Psoas muscle (tissue), 8 donors: ENCODE results near the gene TIMP1. TPM values are rescaled to one million over a fixed set of nuclear protein-coding genes. Genes with fewer than 3 reads are reported as not detected.

Source experiments
- ATAC-seq, 4 donors: fragments of 200-7000 bp; cut with Tn5 transposase; one replicate each; pipeline ENCODE4 v1.9.1; 2020; ENCODE audit warnings: moderate library complexity in 3 of 4, mild to moderate bottlenecking in 2 of 4
- DNase-seq, 2 donors: peaks; one replicate each; pipeline ENCODE4 v3.0.0-alpha.2; 2020
- H3K27ac ChIP-seq: fragments of 200-600 bp; one replicate; pipeline ENCODE4 v1.8.0; 2022
- H3K27me3 ChIP-seq, 3 donors: fragments of 200-600 bp in 1 of 3; one replicate each; pipeline versions ENCODE4 v1.6.1 to v1.8.0; 2013 to 2022; ENCODE audit warnings: low read length in 2 of 3, mild to moderate bottlenecking in 2 of 3, moderate library complexity in 1 of 3; ENCODE audit not compliant: insufficient read depth in 3 of 3
- H3K36me3 ChIP-seq, 2 donors: fragments of 200-600 bp in 1 of 2; one replicate each; pipeline versions ENCODE4 v1.6.1 to v1.8.0; 2013 to 2022; ENCODE audit warnings: low read depth in 1 of 2, mild to moderate bottlenecking in 1 of 2, moderate library complexity in 1 of 2; ENCODE audit not compliant: insufficient read depth in 1 of 2
- H3K4me1 ChIP-seq: fragments of 200-600 bp; one replicate; pipeline ENCODE4 v1.8.0; 2022
- H3K4me3 ChIP-seq: fragments of 200-600 bp; one replicate; pipeline ENCODE4 v1.8.0; 2022; ENCODE audit warnings: mild to moderate bottlenecking
- H3K9me3 ChIP-seq: fragments of 200-600 bp; one replicate; pipeline ENCODE4 v1.8.0; 2022
- CTCF ChIP-seq: fragments of 200-600 bp; IDR thresholded peaks from one replicate; pipeline ENCODE4 v1.8.0; 2022; ENCODE audit warnings: antibody characterized with exemption
- WGBS, 3 donors: extraction: QIAGEN DNeasy Blood & Tissue Kit; methylation state at CpG; one replicate each; pipeline versions ENCODE4 v1.1.6 to v1.1.7; 2013; 5-methylcytosine and 5-hydroxymethylcytosine counted together
- intact Hi-C, 2 donors: fragments of 100-400 bp; cut with DNase I; formaldehyde crosslinking; loops; one replicate each; pipeline versions ENCODE4 v1.11.0 to v1.14.2; 2022
- polyA plus RNA-seq, 3 donors: library from polyadenylated mRNA; stranded (reverse); fragments of 200-250 nt; gene quantifications; one replicate each; pipeline ENCODE4 v1.2.3, GENCODE V29; 2013
- total RNA-seq, 4 donors: library from RNA; stranded (reverse); fragmentation: NEBNext Ultra II Directional in 2 of 4; extraction: Animal tissue kit (Norgen Biotek cat#: 25700) in 2 of 4; gene quantifications; one replicate each; pipeline versions ENCODE4 v1.2.1 to v1.2.4, GENCODE V29; 2021 to 2023
- donor health status: healthy with polysubstance abuse.
- donor health status: DM: no; HTN: no; CAD: no; lungs with moderate emphysema.
- donor health status: Bipolar disorder and iron deficiency.
- donor health status: healthy.
- donor health status: DM: yes; HTN: yes; CAD: no.
- donor health status: DM: no; HTN: no; CAD: no.
- donor health status: DM: no; HTN: no; CAD: no.
- donor health status: DM: yes; HTN: yes; CAD: no.

The TIMP1 gene
- total and polyA plus RNA-seq, 7 donors = 15.7 to 190 (median 36.2) TPM

DNA sequence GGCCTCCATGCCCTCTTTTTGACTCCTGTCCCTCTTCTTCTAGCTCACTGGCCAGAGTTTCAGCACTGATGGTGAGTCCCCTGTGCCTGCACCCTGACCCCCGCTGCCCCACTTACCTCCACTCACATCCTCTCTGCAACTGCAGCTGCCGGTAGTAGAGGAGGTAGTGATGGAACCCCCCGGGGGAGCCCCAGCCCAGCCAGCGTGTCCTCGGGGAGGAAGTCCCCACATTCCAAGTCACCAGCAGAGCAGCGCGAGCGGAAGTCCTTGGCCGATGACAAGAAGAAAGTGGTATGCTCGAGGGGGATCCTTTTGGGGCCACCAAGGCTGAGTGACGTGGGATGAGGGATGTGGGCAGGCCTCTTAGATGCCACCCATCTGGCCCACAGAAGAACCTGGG lies 15.4 kb upstream of the TIMP1 start:
- TF ChIP-seq CTCF = no peak
- Histone ChIP-seq H3K4me3 (no peak overlapping the region), H3K4me1 (no peaks in the 10 kb centered on the region), H3K27ac (no peak overlapping the region), H3K9me3 (no peaks in the 10 kb centered on the region), H3K36me3 (peaks cover 5 to 76% of the 10 kb centered on the region in 2 donors), H3K27me3 (no peaks in the 10 kb centered on the region)
- 79 to 83% (median 83%) methylated on average over 10 to 11 of the region's 11 CpGs for WGBS, 3 donors
- no peak for ATAC-seq
- no peak for DNase-seq
- intact Hi-C loops = no loop called here

- Histone ChIP-seq H3K4me3 (no peak overlapping the region), H3K36me3 (peaks cover 0 to 74% of the 10 kb centered on the region in 2 donors), H3K27me3 (peaks cover 0 to 4% (median 0%) of the 10 kb centered on the region in 3 donors), H3K4me1 (no peaks in the 10 kb centered on the region), H3K9me3 (no peaks in the 10 kb centered on the region), H3K27ac (no peak overlapping the region)
- 87 to 89% (median 87%) methylated on average over 13 of the region's 13 CpGs for WGBS, 3 donors
- no peak for DNase-seq
- peak in 2 of 4 donors; percentile 35 to 48 for ATAC-seq
- peak; percentile 20 for TF ChIP-seq CTCF
- intact Hi-C loops = no loop called here
These were observed 13.5 kb upstream of the TIMP1 start for GRCh38 chrX:47568656-47569295.

DNA sequence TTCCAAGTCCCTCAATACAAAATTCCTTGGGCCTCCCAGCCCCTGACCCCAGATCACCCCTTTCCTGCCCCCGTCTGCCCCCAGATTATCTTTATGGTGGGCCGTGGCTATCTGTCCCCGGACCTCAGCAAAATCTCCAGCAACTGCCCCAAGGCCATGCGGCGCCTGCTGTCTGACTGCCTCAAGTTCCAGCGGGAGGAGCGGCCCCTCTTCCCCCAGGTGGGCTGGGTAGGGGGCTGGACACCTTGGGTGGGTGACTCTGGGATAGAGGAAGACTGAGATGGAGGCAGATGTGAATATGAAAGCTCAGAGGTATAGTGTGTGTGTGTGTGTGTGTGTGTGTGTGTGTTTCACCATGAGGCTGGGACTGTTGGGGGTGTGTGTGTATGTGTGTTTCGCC lies 11.4 kb upstream of the TIMP1 start:
- 88 to 96% (median 95%) methylated on average over 7 to 8 of the region's 8 CpGs for WGBS, 3 donors
- DNase-seq = no peak
- intact Hi-C loops = no loop called here
- Histone ChIP-seq H3K36me3 (peaks cover 0 to 54% of the 10 kb centered on the region in 2 donors), H3K27ac (no peak overlapping the region), H3K4me1 (no peaks in the 10 kb centered on the region), H3K27me3 (peaks cover 0 to 4% (median 1%) of the 10 kb centered on the region in 3 donors), H3K9me3 (no peaks in the 10 kb centered on the region), H3K4me3 (no peak overlapping the region)
- no peak for TF ChIP-seq CTCF
- no peak for ATAC-seq

GRCh38 chrX:47571215-47571614 lies 11.0 kb upstream of the TIMP1 start:
- Histone ChIP-seq H3K36me3 (peaks cover 0 to 49% of the 10 kb centered on the region in 2 donors), H3K27me3 (peaks cover 0 to 8% (median 1%) of the 10 kb centered on the region in 3 donors), H3K27ac (no peak overlapping the region), H3K4me1 (no peaks in the 10 kb centered on the region), H3K9me3 (no peaks in the 10 kb centered on the region), H3K4me3 (no peak overlapping the region)
- intact Hi-C loops = no loop called here
- TF ChIP-seq CTCF = no peak
- ATAC-seq (no peak), DNase-seq (no peak)
- 84 to 95% (median 87%) methylated on average over 10 to 11 of the region's 11 CpGs for WGBS, 3 donors

DNA sequence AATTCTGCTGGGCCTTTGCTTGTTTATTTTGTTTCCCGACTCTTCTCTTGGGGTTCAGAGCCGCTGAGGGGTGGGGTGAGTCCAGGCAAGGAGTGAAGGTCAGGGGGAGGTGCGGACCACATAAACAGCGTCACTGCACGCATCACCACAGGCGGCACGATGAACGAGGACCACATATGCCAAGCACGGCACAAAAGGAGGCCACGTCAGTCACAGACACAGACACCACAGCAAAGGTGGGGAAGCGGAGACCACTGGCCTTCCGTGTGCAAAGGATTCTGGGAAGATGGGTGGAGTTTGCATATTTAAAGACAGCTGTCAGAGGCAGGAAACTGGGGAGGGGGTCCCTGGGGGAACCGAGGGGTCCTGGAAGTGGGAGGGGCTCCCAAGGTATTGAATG lies 10.3 kb upstream of the TIMP1 start:
- Histone ChIP-seq H3K4me1 (no peaks in the 10 kb centered on the region), H3K27ac (no peak overlapping the region), H3K27me3 (peaks cover 0 to 11% (median 1%) of the 10 kb centered on the region in 3 donors), H3K9me3 (no peaks in the 10 kb centered on the region), H3K36me3 (peaks cover 0 to 43% of the 10 kb centered on the region in 2 donors), H3K4me3 (no peak overlapping the region)
- no peak for DNase-seq
- no peak for TF ChIP-seq CTCF
- WGBS, 3 donors = 88 to 91% (median 89%) methylated on average over 13 of the region's 13 CpGs
- intact Hi-C loops = no loop called here
- no peak for ATAC-seq
